CD4-positive, alpha-beta T cell treated with Interferon gamma for 1 hour (primary cell): ENCODE results near the gene SIGLEC8.

ENCODE experiments used
- DNase-seq: peaks from one replicate; pipeline ENCODE4 v3.0.0-alpha.2; 2020

Gene SIGLEC8

DNA sequence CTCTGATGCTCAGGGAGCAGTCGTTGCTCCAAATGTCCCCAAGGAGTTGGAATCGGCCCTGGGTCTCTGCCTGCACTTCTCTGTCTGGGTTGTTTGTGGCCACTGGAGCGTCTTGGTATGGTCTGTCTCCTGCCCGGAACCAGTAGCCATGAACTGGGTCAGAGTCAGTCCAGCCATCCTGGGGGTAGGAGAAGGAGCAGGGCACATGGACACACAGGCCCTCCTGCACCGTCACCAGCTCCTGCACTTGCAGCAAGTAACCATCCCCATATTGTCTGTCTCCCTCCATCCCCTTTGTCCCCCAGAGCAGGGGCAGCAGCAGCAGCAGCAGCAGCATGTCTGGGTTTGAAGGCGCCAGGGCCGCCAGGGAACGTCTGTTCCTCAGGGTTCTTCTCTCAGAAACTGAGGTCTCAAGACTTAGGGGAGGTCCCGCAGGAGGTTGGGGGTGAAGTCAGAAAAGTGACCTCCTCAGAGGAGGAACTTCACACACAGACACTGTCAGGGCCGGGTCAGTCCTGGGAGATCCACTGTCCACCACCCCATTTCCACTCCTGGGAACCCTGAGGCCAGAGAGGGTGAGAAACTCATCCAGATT, at the start of gene SIGLEC8:
Gene SIGLEC8, minus strand, starts transcription at position 404 of the 595 bp plus-strand sequence. Its CDS starts 67 bp downstream, at position 337.
- no peak for DNase-seq

DNA sequence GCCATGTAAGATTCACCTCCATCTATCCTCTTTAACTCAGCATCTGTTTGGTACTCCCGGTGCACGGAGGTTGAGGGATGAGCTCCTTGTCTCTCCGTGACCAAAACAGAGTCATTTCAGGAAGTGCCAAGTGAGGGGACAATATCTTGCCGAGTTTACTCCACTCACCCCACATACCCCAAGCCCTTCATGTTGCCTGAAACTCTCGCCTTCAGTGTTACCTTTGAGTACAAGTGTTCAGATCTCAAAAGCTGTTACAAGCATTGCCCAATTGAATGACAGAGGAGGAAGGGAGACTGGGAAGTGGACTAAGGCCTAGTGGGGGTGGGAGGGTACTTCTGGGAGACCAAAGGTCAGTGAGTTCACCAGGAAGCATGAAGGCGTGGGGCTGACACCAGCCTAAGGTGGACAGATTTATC, 49.4 kb upstream of the SIGLEC8 start:
- DNase-seq, result no peak

DNA sequence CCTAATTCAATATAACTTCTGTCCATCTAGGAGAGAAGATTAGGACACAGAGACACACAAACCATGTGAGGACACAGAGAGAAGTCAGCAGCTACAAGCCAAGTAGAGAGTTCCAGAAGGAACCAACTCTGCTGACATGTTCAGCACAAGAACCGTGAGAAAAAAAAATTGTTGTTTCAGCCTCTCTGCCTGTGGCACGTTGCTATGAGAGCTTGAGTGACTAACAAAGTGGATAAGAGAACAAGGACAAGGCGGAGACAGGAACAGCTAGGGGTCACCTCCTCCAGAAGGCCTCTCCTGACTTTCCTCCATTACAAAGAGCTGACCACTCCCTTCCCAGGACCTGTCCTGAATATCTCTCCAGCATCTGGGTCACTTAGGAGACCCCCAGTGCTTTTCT, 48.9 kb upstream of the SIGLEC8 start:
- DNase-seq, result no peak

DNA sequence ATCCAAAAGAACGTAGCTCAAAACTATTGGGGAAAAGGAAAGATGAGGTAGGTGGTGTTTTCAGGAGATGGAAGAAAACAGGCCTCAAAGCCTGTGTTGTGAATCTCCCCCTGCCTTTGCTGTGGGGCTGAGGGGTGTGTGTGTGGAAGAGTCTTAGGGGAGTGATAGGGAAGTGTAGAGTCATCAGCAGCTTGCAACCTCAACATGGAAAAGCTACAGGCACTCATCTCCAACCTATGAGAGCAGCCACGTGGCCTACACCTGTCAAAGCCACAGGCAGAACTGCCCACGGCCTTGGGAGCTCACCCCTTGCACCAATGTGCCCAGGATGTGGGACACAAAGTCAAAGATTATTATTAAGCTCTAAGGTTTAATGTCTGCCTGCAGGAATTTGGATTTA, 47.6 kb upstream of the SIGLEC8 start:
- DNase-seq, result no peak

DNA sequence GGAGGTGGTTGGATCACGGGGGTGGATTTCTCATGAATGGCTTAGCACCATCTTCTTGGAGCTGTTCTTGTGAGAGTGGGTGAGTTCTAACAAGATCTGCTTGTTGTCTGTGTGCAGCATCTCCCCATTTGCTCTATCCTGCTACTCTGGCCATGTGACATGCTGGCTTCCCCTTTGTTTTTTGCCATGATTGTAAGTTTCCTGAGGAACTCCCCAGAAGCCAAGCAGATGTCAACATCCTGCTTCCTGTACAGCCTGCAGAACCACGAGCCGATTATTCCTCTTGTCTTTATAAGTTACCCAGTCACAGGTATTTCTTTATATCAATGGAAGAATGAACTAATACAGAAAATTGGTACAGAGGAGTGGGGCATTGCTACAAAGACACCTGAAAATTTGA, 45.6 kb upstream of the SIGLEC8 start:
- no peak for DNase-seq

DNA sequence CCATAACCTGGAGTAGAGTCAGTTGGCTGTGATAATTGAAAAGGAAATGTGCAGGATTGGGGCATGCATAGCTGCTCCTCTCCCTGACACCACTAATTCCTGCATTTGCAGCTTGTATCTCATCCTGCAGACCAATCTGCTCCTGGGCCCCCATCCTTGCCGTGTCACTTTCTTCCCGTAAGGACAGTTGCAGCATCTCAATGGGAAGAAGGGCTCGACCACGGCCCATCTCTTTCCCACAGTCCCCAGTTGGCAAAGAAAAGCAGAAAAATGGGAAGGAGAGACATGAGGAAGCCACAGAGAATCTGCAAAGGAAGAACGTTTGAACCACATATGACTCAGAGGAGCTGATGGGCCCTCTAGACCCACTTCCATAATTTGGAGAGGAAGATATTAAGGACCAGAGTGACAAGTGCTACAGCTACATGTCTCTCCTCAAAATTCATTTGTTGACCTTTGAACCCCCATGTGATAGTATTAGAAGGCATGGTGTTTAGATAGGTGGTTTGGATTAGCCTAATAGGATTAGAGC, 45.1 kb upstream of the SIGLEC8 start:
- DNase-seq, result no peak

DNA sequence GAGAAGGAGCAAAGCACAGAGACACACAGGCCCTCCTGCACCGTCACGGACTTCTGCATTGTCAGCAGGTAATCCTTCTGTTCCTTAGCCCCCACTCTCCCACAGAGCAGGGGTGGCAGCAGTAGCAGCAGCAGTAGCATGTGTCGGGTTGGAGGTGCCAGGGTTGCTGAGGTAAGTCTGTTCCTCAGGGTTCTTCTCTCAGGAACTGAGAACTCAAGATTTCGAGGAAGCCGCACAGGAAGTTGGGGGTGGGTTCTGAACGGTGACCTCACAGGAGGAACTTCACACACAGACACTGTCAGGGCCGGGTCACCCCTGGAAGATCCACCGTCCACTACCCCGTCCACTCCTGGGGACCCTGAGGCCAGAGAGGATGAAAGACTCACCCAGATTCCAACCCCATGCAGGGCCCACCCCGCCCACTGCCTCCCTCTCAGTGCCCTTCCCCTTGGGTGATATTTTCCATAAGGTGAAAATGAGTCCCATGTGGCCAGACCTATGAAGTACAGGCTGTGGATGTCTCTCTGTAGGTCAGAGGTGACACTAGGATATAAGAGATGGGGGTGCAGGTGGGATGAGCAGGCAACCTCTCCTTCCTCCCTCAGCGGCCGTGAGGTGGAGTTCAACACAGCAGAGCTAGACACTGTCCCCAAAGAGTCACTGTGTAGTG, 43.5 kb upstream of the SIGLEC8 start, which contains the start of gene SIGLEC12:
Gene SIGLEC12, minus strand, starts transcription at position 207 of the 670 bp plus-strand sequence. Its CDS starts 67 bp downstream, at position 140.
- peak; percentile 59 for DNase-seq

DNA sequence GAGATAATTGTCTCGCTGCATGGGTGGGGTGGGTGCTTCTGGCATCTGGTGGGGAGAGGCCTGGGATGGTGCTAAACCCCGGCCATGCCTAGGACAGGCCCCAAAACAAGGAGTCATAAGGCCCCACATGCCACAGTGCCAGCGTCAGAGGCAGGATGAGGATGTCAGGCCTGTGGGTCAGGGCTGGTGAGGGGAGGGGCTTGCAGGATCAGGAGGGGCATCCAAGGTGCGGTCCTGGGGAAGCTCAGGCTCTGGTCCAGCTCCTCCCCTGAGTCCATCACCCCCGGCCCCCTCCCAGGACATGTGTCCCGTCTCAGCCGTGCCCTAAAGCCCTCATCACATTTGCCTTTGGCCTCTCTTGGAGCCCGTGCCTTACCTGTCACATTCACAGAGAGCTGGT, 42.7 kb upstream of the SIGLEC8 start:
- DNase-seq, result peak; percentile 21

DNA sequence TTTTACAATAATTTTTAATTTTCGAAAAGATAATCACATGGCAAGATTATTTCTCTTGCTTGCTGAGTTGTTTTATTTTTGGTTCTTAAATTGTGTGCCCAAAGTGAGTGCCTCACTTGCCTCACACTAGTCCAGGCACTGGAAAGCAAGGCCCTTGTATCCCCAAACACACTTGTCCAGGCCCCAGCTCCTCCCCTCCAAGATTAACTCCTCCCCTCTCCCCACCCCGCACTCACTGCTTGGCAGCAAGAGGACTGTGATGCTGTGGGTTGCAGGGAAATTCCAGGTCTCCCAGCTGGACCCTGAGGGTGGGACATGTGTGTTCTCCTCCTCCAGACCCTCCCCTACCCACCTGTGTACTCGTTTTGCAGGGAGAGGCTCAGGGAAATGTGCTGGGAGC, 39.4 kb upstream of the SIGLEC8 start:
- DNase-seq, result no peak

DNA sequence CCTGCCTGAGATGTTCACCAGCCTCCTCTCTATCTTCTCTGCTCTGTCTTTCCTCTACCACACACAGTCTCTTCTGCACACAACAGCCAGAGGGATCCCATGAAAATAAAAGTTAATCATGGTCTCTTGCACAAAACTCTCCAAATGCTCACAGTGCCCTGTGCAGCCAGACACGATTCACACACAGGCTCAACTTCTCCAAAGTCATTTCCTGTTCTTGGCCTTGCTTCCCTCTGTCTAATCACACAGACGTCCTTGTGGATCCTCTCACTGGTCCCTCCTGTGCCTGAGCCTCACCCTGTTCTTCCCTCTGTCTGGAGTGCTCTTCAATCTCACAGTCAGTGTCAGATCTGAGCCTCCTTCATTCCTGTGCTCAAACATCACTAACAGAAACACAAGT, 35.5 kb upstream of the SIGLEC8 start:
- no peak for DNase-seq

DNA sequence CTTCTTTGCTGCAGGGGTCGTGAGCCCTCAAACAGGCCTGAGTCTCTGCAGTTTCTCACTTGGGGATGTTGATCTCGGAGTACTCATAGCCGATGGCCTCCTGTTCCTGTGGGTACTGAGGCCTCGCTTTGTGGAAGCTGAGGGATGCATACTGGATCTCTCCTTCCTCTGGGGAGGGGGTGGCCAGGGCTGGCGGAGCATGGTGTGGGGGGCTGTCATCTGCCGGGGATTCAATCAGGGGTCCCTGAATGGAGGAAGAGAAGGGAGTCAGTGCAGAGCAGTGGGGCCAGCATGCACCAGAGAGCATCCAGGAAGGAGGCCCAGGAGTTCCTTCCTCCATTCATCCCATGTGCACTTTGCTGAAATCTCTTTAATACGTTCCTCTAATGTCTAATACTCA, 33.3 kb upstream of the SIGLEC8 start:
- no peak for DNase-seq

DNA sequence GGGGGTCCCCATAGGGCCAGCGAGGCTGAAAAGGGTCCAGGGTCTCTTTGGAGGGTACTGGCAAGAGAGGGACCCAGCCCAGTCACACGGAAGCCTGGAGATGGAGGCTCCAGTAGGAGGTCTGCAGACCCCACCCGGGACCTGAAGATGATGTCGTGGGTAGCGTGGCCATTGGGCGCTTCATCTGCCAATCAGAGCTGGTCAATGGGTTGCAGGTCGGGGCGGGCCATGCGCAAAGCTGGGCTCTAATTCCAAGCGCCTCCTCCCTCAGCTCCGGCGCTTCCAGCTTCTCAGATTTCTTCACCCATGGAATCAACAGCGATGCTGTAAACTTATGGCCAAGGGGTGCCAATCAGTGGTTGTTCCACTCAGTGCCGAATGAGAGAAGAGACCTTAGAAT, 32.4 kb upstream of the SIGLEC8 start:
- no peak for DNase-seq

DNA sequence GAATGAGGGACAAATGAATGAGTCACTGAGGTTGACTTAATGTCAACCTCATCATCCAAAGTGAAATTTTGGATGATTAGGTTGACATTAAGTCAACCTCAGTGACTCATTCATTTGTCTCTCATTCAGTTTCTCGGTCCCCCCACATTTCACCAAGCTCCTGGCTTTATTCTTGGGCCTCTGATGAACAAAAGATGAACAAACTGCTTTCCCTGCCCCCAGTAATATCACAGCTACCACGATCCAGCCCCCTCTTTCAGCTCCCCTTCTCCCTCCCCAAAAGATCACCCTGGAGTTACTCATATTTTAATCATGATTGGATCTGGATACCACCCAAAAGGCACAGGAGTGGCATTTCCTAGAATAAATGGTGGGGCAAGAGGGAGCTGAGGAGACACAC, 30.9 kb upstream of the SIGLEC8 start:
- no peak for DNase-seq

DNA sequence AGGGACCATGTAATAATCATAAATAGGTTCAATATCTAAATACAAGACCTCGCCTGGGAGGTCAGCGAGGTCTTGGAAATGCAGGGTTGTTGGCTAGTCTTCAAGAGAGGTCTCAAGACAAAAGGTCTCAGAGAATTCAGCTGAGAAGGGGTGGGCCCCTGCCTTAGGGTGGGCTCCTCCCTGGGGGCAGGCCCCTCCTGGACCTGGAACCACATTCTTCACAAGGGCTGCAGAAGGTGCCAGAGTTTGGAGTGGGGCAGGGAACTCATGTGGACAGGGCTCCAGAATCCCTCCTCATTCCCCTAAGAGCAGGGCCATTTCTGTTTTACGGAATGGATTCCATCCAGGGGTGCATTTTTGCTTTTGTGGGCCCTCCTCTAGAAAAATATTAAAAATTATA, 30.2 kb upstream of the SIGLEC8 start:
- no peak for DNase-seq

DNA sequence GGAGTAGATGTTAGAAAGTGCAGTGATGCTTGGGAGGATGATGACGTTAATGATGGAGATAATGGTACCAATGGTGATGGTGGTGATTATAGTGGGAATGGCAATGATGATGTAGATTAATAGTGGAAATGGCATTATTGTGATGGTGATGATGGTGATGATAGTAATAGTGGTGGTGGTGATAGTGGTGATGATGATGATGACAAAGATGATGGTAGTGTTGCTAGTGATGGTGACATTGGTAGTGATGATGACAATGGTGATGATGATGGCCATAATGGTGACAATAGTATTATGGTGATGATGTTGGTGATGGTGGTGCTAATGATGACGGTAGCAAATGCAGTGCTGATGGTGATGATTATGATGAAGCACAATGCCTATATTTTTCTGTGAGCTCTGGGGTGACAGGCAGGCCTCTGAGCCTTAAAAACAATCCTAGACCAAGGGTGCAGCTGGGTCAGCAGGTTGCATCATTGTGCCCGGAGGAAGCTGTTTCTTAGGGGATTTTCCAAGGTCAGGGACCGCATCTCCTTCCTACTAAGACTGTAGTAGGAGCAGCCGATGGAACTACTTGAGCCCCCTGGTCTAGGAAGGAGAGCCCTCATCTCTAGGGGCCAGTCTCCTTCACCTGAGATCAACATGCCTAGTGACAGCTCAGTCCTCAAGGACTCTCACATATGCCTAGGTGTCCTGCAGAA, 27.9 kb upstream of the SIGLEC8 start:
- DNase-seq, result no peak

DNA sequence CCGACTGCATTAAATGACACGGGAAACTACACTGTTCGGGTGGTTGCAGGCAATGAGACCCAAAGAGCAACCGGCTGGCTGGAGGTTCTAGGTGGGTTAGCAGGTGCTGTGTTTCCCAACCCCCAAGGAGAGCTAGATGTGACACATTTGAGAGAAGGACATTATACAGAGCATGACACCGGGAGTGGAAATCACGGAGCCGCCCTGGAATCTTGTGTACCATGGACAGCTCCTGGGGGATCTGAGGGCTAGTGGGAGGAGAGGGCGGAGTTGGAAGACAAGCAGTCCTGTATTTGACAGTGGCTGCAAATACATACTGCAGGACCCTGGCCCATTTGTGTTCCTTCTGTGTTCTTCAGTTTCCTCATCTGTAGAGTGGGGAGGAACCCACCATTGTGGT, 22.3 kb upstream of the SIGLEC8 start:
- DNase-seq, result no peak

DNA sequence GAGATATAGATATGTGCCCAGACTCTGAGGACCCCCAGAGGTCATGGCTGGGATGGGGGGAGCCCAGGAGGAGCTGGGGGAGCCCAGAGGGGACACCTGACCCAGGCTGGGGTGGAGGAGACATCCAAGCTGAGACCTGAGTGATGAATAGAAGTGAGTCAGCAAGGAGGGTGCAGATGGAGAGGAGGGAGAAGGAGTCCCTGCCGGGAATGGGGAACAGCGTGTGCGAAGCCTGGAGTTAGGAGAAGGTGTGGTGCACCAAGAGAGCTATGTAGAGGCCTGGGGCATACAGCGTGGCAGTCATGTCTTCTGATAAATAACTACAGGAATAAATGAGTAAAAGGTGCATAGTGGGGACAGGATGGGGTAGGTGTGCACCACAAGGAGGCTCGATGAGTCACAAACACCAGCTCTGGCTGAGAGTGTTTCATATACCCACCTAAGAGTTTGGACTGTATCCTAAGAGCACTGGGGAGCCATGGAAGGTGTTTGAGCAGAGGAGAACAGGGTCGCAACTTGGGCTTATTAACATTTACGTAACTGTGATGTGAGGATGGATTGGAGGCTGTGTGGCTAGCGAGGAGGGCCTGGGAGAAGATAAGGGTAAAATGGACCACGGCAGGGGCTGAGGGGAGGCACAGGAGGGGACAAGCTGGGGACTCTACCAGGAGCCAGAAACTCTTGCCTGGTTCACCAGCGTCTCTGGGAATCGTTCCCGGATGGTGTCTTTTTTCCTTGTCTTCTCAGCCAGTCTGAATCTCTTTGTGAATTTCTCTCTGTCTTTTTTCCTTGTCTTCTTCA, 21.5 kb upstream of the SIGLEC8 start:
- DNase-seq, result no peak

DNA sequence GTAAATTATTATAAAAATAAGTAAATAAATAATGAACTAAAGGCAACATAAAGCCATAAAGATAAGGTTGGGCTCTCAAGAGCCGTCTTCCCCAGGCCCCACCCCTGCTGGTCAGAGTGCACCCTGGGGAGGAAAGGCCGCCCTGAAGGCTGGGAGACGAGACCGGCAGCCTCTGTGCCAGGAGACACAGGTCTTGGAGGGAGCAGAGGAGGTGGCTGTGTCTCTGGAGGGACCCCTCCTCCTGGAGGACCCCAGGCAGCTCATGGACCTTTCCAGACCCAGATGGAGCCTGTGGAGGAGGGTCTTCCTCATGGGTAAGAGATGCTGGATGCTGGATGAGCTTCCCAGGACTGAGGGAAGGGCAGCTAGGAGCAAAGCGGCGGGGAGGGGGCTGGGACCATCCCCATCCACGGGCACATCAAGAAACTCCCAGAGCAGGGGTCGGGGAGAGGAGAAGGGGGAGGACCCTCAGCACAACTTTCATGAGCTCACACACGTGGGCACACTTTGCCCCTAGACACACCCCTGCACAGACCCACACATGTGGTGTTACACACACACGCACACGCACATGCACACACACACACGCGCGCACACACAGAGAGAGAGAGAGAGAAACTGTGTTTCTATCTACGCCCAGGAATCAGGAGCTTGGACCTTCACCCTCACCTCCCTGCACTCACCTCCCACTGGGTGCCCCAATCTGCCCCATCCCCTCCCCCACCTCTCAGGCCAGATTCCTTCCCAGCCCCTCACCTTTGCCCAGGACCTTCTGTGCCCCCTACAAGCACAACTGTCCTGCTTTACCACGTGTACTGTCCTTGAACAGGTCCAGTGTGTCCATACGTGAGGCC, 20.4 kb upstream of the SIGLEC8 start, which contains the start of gene CEACAM18:
Gene CEACAM18, plus strand, starts transcription at position 159 of the 854 bp plus-strand sequence.
- DNase-seq, result no peak

DNA sequence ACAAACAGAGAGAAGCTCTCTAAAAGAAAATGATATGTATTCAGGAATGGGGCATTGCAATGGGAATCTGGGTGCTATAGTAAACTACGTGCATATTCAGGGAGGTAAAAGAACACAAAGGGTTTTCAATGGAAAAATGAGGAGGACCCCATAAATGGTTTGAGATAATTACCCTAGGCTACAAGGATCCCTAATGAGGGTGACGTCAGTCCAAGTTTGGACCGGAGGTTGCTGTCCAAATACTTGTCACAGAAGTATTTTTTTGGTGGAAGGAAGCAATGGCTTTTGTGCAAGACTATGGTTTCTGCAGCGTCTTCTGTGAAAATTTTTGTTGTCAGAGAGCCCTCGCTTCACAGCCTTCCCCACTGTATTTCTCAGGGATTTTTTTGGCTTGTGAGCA, 19.1 kb upstream of the SIGLEC8 start:
- DNase-seq, result no peak

DNA sequence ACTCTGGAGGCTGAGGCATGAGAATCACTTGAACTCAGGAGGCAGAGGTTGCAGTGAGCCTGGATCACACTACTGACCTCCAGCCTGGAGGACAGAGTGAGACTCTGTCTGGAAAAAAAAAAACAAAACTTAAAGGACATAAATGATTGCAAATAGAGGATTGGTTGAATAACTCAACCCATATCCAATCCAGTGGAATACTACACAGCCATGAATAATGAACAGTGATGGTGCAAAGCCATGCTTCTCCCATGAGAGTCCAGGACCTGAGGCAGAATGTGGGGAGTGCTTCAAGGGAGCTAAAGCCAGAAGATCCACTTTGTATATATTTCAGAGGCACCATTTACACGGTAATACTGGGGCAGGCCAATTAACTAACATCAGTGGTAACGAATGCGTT, 17.9 kb upstream of the SIGLEC8 start:
- no peak for DNase-seq

DNA sequence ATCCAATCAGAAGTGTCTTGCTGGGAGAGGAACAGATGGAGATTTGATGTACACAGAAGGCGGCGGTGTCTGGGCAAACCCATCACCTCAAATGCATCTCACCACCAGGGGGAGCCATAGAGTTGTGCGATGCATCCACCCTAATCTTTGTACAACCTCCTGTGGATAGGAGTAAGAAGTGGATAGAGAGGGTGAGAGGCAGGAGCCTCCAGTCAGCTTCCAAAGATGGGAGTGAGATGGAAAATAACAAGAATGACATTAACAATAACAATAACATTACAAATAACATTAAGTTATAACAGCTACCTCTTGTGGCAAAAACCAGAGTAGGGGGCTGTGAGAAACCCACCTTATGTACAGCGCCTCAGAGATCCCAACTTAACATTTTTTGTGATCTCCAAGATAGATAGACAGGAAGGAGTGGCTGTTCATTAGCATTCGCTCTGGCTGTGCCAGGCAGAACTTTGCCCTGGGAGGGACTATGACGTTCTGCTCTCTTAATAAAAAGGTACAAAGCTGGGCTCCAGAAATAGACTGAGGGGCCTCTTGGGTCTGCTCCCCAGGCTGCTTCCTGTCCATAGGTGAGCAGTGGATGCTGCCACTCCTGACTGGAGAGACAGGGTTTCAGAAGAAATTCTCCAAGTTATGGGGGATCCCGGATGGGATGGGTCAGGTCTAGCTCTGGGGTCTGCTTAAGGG, 14.9 kb upstream of the SIGLEC8 start:
- peak; percentile 66 for DNase-seq
